ENCODE measurements around the gene ARAP1. TPM values are rescaled to one million over a fixed set of nuclear protein-coding genes. Genes with fewer than 3 reads are reported as not detected.
A peak's percentile ranks its signal among the peaks of the same experiment; 100 is the strongest.

The ARAP1 gene
- total RNA-seq, 1 donor from 2014 or later = 17.6 TPM

- DNase-seq (ENCODE audit: low spot score) = peak; percentile 88
Observed at GRCh38 chr11:72705442-72706365, 46.5 kb downstream of the ARAP1 start.

GRCh38 chr11:72704783-72705265 lies 47.4 kb downstream of the ARAP1 start:
- Mint-ChIP-seq H3K36me3 (no peaks in the 10 kb centered on the region), H3K27ac (peak overlapping the region; percentile 69), H3K27me3 (ENCODE audit: insufficient read depth, low read depth) (peaks cover 5% of the 10 kb centered on the region), H3K9me3 (no peaks in the 10 kb centered on the region), H3K4me1 (peaks cover 60% of the 10 kb centered on the region), H3K4me3 (no peak overlapping the region)
- H3K9me3 ChIP-seq (ENCODE audit: low read depth) = no peaks in the 10 kb centered on the region
- H3F3A ChIP-seq (ENCODE audit: low read depth) = peaks cover 33% of the 10 kb centered on the region
- H2AFZ ChIP-seq (replicated peaks) = no peak overlapping the region
- no peaks in the 10 kb centered on the region for H3K27me3 ChIP-seq
- H4K20me1 ChIP-seq (ENCODE audit: low read depth) = peaks cover 44% of the 10 kb centered on the region
- no peak overlapping the region for H3K9ac ChIP-seq
- H3K4me3 ChIP-seq = no peak overlapping the region
- peaks cover 53% of the 10 kb centered on the region for H3K4me1 ChIP-seq
- H3K79me2 ChIP-seq (ENCODE audit: low read depth) = no peaks in the 10 kb centered on the region
- no peak overlapping the region for H3K27ac ChIP-seq
- H3K36me3 ChIP-seq = no peaks in the 10 kb centered on the region
- no peak for DNase-seq (ENCODE audit: low spot score)
- H3K4me2 ChIP-seq = peak overlapping the region; percentile 75
- TF ChIP-seq EZH2 (IDR thresholded peaks at IDR 0.05) = no peak
- TF ChIP-seq EZH2phosphoT487 (IDR thresholded peaks at IDR 0.05) = no peak
- TF ChIP-seq CTCF (IDR thresholded peaks at IDR 0.05) = no peak

More at GRCh38 chr11:72705442-72706365, 46.5 kb downstream of the ARAP1 start:
- no peaks in the 10 kb centered on the region for H3K36me3 ChIP-seq
- H3K9me3 ChIP-seq (ENCODE audit: low read depth) = no peaks in the 10 kb centered on the region
- no peak overlapping the region for H2AFZ ChIP-seq (replicated peaks)
- H3K4me3 ChIP-seq = peak overlapping the region; percentile 18
- H3K4me2 ChIP-seq = peak overlapping the region; percentile 75
- no peak overlapping the region for H3K9ac ChIP-seq
- H3K27me3 ChIP-seq = no peaks in the 10 kb centered on the region
- Mint-ChIP-seq H3K27ac (peak overlapping the region; percentile 92), H3K27me3 (ENCODE audit: insufficient read depth, low read depth) (peaks cover 5% of the 10 kb centered on the region), H3K9me3 (no peaks in the 10 kb centered on the region), H3K4me1 (peaks cover 57% of the 10 kb centered on the region), H3K4me3 (peak overlapping the region; percentile 43), H3K36me3 (no peaks in the 10 kb centered on the region)
- H3K4me1 ChIP-seq = peaks cover 53% of the 10 kb centered on the region
- no peaks in the 10 kb centered on the region for H3K79me2 ChIP-seq (ENCODE audit: low read depth)
- peaks cover 33% of the 10 kb centered on the region for H3F3A ChIP-seq (ENCODE audit: low read depth)
- H3K27ac ChIP-seq = no peak overlapping the region
- no peak for TF ChIP-seq EZH2 (IDR thresholded peaks at IDR 0.05)
- no peak for TF ChIP-seq CTCF (IDR thresholded peaks at IDR 0.05)
- peak; percentile 45 for TF ChIP-seq EZH2phosphoT487 (IDR thresholded peaks at IDR 0.05)
- peaks cover 44% of the 10 kb centered on the region for H4K20me1 ChIP-seq (ENCODE audit: low read depth)

GRCh38 chr11:72704028-72704782 lies 48.0 kb downstream of the ARAP1 start:
- Mint-ChIP-seq H3K27ac (peak overlapping the region; percentile 69), H3K9me3 (no peaks in the 10 kb centered on the region), H3K36me3 (no peaks in the 10 kb centered on the region), H3K27me3 (ENCODE audit: insufficient read depth, low read depth) (peaks cover 3% of the 10 kb centered on the region), H3K4me3 (no peak overlapping the region), H3K4me1 (peaks cover 60% of the 10 kb centered on the region)
- peaks cover 53% of the 10 kb centered on the region for H3K4me1 ChIP-seq
- peak overlapping the region; percentile 75 for H3K4me2 ChIP-seq
- H4K20me1 ChIP-seq (ENCODE audit: low read depth) = peaks cover 44% of the 10 kb centered on the region
- no peak overlapping the region for H3K4me3 ChIP-seq
- no peaks in the 10 kb centered on the region for H3K27me3 ChIP-seq
- TF ChIP-seq EZH2 (IDR thresholded peaks at IDR 0.05) = no peak
- peak; percentile 4 for TF ChIP-seq CTCF (IDR thresholded peaks at IDR 0.05)
- no peaks in the 10 kb centered on the region for H3K79me2 ChIP-seq (ENCODE audit: low read depth)
- no peak overlapping the region for H2AFZ ChIP-seq (replicated peaks)
- H3K9ac ChIP-seq = no peak overlapping the region
- no peak for DNase-seq (ENCODE audit: low spot score)
- H3K9me3 ChIP-seq (ENCODE audit: low read depth) = no peaks in the 10 kb centered on the region
- H3K27ac ChIP-seq = no peak overlapping the region
- H3F3A ChIP-seq (ENCODE audit: low read depth) = peaks cover 33% of the 10 kb centered on the region
- H3K36me3 ChIP-seq = no peaks in the 10 kb centered on the region
